GM21619 (cell line): ENCODE results near the gene POLR2E.
"Not testable (repeated sequence)": the region's sequence is repeated elsewhere in the genome, so short reads cannot be mapped to it uniquely, and the experiment has no call there.

ENCODE experiments used
- ATAC-seq: cut with Tn5 transposase; IDR thresholded peaks from one replicate; pipeline ENCODE4 v1.9.1; 2021; ENCODE audit not compliant: unreplicated experiment

The POLR2E gene

DNA sequence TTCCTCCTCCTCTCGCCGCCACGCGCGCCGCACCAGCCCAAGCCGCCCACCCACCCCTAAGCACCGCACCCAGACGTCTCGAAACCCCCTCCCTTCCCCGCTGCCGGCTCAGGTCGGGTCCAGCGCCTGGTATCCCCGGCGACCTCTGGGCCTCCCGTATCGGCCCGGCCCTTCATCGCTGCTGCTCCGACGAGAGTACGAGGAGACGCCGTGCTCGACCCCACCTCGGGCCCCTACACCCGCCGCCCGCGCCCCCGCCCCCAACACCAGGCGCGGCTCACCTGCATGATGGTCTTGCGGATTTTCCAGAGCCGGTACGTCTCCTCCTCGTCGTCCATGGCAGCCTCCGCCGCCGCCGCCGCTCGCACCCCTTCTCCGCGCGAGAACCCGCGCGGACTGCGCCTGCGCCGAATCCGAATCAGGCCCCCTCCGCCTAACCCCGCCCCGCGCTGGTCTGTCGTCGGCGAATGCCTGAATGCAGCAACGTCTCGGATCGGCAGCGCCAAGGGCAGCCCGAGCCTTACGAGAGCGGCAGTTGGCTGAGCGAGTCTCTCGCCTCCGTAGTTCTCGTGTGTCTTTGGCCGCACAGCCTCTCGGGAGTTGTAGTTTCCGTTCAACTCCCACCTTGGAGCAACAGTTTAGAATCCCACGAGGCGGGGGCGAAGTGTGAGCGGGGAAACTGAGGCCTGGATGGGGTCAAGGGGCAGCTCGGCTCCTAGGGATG, at the start of gene POLR2E:
TSS of gene POLR2E (minus strand) at position 398 of the 724 bp plus-strand sequence. CDS start at position 338, 60 bp downstream.
- peak; percentile 80 for ATAC-seq

DNA sequence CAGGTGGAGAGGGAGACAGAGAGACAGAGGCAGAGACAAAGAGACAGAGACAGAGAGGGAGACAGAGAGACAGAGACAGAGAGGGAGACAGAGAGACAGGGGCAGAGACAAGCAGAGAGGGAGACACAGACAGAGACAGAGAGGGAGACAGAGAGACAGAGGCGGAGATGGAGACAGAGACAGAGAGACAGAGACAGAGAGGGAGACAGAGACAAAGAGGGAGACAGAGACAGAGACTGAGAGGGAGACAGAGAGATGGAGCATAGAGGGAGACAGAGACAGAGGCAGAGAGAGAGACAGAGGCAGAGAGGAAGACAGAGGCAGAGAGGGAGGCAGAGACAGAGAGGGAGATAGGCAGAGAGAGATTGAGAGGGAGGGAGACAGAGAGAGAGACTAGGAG, 49.6 kb upstream of the POLR2E start:
- no peak for ATAC-seq

DNA sequence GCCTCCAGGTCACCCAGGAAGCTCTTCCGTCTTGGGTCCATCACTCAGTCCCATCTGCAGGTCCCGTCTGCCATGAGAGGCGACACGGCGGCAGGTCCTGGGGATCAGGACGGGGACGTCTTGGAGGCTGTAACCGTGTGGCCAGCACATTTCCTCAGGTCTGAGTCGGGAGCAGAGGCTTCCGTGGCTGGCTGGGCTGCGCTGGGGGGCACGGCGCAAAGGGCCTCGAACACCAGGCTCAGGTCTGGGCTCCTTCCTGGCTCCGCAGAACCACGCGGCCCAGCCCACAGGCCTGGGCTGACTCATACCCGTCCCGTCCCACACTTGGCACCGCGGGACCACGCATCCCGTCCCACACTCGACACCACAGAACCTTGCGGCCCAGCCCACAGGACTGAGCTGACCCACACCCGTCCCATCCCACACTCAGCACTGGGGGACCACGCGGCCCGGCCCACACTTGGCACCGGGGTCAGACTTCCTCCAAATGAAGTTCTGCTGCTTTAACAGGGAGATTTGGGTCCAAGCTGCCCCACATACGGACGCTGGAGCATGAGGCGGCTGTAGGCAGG, 48.7 kb upstream of the POLR2E start:
- ATAC-seq = no peak

DNA sequence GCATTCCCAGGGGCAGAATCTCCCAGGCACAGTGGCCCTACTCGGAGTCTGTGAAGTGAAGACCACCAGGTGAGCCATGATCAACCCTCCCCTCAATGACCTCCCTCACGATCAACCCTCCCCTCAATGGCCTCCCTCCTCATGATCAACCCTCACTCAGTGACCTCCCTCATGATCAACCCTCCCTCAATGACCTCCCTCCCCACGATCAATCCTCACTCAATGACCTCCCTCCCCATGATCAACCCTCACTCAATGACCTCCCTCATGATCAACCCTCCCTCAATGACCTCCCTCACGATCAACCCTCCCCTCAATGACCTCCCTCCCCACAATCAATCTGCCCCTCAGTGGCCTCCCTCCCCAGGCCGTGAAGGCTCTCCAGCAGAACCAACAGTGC, 46.8 kb upstream of the POLR2E start:
- no peak for ATAC-seq

DNA sequence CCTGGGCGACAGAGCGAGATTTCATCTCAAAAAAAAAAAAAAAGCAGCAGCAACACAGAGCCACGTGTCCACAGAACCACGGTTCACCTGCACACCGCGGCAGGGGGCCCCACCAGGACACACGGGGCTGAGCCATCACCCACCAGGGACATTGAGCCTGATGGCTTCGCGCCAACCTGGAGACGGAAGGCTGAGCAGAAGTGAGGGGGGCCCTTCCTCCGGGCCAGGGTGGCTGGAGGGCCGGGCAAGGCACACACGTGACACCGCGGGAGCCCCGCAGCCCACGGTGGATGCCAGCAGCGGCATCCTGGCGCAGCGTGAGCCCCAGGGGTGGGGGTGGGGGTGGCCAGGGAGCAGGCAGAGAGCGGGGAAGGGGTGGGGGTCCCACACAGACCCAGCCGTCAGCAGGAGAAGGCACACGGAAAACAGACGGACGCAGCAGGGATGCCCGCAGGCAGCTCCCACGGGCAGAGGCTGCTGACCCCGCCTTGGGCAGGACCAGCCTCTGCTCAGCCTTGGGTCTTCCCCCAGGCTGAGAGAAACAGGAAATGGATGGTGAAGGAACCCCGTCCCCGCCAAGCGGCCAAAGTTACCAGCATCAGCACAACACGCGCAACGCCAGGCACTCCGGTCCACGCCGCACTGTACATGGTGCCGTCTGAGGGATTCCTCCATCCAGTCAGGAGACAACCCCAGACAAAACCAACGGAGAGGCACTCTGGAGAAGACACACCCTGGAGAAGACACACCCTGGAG, 45.3 kb upstream of the POLR2E start:
- ATAC-seq = no peak

DNA sequence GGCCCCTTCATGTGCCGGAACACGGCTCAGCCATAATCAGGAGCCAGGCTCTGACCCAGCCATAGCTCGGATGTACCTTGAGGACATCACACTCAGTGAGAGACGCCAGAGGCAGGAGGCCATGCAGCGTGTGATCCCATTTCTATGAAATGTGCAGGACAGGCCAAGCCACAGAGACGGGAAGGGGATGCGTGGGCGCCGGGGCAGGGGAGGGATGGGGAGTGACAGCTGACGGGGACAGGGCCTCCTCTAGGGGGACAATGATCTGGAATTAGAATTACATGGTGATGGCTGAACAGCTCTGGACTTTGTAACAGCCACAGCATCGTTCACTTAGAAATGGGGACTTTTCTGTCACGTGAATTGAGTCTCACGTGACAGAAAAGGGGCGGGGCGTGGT, 44.0 kb upstream of the POLR2E start:
- ATAC-seq = no peak

DNA sequence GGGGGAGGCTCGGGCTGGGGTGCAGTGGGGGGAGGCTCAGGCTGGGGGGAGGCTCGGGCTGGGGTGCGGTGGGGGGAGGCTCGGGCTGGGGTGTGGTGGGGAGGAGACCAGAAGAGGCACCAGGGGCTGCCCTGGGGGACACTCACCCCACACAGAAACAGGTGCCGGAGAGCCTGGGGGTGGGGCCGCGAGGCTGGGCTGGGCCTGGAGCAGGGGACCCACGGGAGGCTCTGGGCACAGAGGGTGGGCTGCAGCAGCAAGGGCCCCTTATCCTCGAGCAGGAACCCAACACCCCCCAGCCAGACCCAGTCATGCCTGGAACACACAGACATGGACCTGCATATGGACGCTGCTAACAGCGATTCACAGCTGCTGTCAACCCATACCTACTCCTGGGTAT, 42.9 kb upstream of the POLR2E start:
- ATAC-seq = no peak

DNA sequence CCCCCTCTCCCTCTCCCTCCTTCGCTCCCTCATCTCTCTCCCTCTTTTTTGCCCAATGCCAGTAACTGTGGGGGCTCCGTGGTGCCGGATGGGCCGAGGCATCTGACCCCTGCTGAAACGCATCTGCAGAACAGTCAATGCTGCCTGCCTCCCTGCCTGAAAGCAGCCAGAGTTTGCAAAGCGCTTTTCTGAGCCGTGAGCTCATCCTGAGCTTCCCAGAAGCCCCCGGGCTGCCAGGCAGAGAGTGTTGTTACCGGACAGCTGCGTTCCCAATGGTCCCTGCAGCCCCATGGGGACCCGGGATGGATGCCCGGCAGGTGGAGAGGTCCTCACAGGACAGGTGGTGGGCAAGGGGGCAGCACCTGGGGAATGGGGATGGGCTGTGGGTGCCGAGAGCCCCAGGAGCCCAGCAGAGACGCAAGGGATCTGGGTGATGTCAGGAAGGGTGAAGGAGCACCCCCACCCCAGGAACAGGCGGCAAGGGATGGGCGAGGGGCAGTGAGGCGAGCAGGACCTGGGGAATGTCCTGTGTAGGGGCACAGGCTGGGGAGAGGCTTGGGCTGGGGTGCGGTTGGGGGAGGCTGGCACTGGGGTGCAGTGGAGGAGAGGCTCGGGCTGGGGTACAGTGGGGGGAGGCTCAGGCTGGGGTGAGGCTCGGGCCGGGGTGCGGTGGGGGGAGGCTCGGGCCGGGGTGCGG, 41.6 kb upstream of the POLR2E start:
- no peak for ATAC-seq

DNA sequence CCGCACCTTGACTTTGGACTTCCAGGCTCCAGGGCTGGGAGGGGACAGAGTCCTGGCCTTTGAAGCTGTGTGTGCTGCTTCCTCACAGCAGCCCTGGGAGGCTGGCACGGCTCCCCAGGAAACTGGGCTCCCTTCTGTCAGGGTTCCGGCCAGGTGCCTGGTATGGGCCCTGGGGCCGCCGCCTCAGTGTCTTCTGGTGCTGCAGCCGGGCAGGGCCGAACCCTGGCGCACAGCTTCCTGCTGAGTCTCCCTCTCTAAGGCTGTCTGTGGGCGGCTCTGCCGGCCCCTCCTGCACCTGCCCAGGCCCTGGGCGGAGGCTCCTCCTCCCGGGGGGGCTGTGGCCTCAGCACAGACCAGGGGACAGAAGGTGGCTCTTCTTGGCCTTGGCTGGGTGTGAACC, 41.0 kb upstream of the POLR2E start:
- no peak for ATAC-seq

DNA sequence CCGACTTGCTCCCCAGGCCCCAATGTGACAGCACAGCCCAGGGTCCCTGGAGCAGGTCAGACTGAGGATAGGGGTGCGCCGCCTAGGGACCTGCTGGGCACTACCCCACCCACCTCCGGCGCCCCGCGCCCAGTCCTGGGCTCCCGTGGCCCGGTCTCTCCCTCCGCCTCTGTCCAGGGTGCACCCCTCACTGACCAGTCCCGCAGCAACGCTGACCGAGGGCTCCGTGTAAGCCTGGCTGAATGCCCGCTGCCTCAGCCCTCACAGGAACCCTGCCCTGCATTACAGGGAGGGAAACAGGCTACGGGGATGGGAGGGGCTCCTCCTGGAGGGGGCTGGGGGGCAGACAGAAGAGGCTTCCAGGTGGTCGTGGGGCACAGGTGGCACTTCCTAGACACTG, 40.3 kb upstream of the POLR2E start:
- no peak for ATAC-seq

DNA sequence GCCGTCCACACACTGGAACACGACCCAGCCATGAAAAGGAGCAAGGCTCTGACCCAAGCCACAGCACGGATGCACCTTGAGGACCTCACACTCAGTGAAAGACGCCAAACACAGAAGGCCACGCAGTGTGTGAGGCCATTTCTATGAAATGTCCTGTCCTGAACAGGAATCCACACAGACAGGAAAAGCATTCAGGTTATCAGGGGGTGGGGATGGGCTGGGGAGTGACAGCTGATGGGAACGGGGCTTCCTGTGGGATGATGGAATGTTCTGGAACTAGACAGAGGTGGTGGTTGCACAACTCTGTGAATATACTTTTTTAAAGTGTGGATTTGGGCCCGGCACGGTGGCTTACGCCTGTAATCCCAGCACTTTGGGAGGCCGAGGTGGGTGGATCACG, 39.3 kb upstream of the POLR2E start:
- no peak for ATAC-seq

DNA sequence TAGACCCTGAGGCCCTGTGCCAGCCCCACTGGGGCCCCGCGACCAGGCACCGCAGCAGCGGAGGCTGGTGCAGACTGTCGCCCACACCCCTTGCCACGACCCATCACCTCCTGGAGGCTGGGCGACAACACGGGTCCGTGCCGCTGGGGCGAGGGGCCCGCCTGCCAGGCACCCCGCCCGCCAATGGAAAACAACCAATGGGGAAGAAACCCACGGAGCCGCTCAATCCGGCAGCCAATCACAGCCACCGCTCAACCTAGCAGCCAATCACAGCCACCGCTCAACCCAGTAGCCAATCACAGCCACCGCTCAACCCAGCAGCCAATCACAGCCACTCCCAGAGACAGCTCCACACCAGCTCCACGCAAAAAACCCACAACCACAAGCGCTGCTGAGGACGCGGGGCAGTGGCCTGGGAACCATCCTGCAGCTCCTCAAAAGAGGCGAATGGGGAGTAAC, 38.3 kb upstream of the POLR2E start:
- peak; percentile 42 for ATAC-seq

DNA sequence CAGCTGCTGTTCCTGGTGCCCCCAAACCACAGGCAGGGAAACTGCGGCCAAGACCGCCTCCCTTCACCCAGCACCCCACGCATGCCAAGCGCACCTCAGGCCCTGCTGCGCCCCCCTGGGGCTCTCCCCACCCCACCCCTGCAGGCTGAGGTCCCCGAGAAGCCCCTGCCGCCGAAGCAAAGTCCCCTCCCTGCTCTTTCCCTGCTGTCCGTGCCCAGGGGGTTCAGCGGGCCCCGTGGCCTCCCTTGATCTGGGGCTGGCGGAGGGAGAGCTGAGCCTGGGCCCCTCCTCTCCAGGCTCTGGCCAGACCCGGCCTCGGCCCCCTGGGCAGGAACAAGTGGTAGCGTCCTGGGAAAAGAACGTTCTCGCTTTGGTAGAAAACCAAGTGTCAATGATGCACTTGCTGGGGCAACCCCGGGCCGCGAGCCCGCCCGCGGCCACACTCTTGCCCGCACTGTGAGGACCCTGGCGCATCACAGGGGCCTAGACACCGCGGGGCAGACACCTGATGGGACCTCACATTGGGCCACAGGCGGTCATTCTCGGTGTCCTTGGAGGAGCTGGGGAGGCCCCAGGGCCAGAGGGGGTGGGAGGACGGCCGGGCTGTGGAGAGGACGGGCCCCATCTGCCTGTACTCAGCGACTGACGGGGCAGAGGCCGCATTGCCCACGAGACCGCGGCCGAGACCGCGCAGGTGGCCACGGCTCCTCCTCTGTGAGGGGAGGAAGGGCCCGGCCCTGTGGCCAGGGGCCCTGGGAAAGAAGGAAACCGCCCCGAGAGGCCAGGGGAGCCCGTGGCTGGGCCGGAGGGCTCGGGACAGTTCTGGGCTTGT, 37.6 kb upstream of the POLR2E start:
- peak; percentile 3 for ATAC-seq

DNA sequence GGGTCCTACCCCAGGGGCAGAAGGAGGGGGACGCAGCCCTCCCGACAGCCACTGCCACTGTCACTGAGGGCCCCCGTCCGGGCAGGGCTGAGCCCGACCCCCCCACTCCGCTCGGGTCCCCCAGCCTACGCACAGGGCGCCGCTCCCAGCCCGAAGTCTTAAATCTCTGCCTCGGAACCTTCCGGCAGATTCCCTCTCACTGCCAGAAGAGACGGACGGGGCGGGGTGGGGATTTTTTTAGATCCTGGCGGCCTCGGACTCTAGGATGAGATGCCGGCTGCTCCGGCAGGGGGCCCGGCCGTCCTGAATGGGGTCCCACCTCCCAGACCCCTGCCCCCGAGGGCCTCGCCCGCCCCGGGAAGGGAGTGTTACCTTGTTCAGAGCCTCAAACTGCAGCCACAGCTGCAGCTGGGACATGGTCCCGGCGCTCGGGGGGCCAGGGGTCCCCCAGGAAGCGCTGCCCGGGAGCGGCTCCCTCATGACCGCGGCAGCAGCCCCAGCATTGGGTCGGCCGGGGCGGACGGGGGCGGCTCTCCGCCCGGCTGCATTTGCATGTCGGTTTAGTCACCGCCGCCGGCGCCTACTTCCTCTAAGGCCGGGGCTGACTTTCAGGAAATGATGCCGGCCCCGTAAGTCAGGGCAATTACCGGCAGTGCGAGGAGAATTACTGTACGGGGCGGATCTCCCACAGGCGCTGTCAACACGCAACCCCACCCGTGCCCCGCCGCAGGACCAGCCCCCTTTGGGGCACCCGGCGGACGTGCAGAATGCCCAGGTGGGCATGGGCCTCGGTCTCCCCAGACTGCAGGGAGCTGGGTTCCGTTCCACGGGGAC, 36.8 kb upstream of the POLR2E start:
- ATAC-seq = peak; percentile 35

DNA sequence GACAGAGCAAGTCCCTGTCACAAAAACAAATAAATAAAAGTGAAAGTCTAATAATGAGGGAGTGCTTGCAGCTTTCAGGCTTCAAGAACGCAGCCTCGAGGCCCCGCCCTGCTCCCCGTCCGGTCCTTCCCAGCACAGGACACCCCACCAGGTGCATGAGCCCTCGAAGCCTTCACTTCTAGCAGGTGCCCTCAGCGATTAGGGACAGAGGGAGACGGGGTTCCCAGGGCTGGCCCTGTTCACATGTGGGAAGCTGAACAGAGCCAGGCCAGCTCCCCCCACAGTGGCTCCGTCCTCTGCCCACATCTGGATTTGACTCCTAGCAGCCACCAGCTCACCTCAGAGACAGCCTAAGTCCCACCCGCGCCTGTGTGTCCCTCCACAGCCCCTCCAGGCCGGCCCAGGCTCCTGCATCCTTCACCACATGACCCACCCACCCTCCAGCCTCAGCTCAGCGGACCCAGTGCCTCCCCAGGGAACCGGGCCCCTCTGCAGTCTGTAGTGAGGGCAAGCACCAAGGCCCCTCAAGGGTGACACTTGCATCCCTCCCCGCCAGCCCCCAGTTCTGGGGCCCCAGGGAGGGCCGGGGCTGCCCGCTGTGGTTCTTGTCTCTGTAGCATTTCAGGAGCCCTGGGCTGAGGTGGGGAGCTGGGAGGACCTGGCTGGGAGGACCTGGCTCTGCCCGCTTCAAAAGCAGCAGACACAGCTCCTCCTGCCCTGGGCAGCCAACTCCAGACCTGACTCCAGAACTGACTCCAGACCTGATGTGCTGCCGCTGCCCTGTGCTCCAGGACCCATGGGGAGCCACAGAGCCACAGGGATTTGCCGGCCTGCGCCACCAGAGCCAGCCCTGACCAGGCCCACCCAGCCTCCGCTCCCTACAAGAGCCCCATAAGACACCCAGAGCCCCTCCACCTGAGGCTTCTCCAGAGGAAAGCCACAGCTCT, 35.9 kb upstream of the POLR2E start:
- no peak for ATAC-seq

DNA sequence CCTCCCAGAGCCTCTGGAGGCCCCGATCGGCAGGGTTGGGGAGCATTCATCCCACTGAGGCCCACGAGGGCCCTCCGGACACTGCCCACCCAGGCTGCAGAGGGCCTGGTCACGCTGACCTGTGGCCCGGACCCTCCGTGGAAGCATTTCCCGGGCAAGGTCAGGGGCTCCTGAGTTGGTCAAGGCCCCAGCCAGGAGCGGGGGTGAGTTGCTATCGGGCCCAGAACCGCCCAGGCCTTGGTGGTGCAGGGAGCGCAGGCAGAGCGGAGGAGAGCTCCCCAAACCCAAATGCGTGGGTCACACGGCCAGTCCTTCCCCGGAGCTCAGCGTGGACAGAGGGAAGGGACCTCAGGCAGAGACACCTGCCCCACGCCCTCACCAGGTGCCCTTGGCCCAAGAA, 34.4 kb upstream of the POLR2E start:
- no peak for ATAC-seq

DNA sequence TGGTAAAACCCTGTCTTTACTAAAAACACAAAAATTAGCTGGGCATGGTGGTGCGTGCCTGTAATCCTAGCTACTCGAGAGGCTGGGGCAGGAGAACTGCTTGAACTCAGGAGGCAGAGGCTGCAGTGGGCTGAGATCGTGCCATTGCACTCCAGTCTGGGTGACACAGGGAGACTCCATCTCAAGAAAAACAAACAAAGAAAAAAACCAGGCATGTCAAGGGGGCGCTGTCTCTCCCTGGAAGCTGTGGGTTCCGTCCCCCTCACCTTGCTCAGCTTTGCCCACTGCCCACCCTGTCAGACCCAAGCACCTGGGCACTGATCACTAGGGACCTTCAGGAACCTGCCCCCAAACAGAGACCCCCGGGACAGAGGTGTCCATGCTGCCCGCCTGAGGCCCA, 33.9 kb upstream of the POLR2E start:
- ATAC-seq = not testable (repeated sequence)

DNA sequence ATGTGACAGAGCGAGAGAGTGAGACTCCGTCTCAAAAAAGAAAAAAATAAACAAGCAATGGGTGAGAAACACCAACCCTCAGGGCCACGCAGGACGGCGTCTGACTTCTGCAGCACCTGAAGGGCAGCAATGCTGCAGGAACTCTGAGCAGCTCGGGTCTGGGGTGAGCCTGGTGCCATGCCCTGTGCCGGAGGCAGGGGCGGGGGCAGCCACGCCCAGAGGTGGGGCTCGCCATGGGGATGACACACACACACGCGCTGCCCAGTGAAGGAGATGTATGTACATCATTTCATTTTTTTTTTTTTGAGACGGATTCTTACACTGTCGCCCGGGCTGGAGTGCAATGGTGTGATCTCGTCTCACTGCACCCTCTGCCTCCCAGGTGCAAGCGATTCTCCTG, 32.9 kb upstream of the POLR2E start:
- ATAC-seq = no peak
